ENCODE results near the gene COX7C.

COX7C gene

GRCh38 chr5:86623785-86624483 is 6.2 kb downstream of the COX7C start:
- TF ChIP-seq SNAI2 (CRISPR knock-in tag; IDR thresholded peaks at IDR 0.05) (no peak), ZNF8 (CRISPR knock-in tag; IDR thresholded peaks at IDR 0.05) (no peak), GLIS3 (CRISPR knock-in tag; IDR thresholded peaks at IDR 0.05) (no peak), ZC3H10 (CRISPR knock-in tag; IDR thresholded peaks at IDR 0.05) (no peak), ZNF70 (CRISPR knock-in tag; IDR thresholded peaks at IDR 0.05) (no peak), CSRNP3 (CRISPR knock-in tag; IDR thresholded peaks at IDR 0.05) (no peak), OSR1 (CRISPR knock-in tag; IDR thresholded peaks at IDR 0.05) (no peak), CSDC2 (CRISPR knock-in tag; IDR thresholded peaks at IDR 0.05) (no peak), BACH2 (CRISPR knock-in tag; IDR thresholded peaks at IDR 0.05; ENCODE audit: borderline replicate concordance) (no peak), ISL1 (CRISPR knock-in tag; IDR thresholded peaks at IDR 0.05) (no peak), RARB (CRISPR knock-in tag; IDR thresholded peaks at IDR 0.05) (no peak)
- ATAC-seq = peak; percentile 32; the same call in 2 of the 3 replicates

- no peak for ATAC-seq
- no peak for TF ChIP-seq CSDC2 (CRISPR knock-in tag; IDR thresholded peaks at IDR 0.05)
- no peak for TF ChIP-seq POU6F1 (CRISPR knock-in tag; IDR thresholded peaks at IDR 0.05; ENCODE audit: borderline replicate concordance, low read depth)
- no peak for TF ChIP-seq RARB (CRISPR knock-in tag; IDR thresholded peaks at IDR 0.05)
- TF ChIP-seq ARNTL (CRISPR knock-in tag; IDR thresholded peaks at IDR 0.05; ENCODE audit: borderline replicate concordance, low read depth) = no peak
- TF ChIP-seq PPARA (CRISPR knock-in tag; IDR thresholded peaks at IDR 0.05; ENCODE audit: borderline replicate concordance) = no peak
- TF ChIP-seq OSR1 (CRISPR knock-in tag; IDR thresholded peaks at IDR 0.05) = no peak
- TF ChIP-seq ISL1 (CRISPR knock-in tag; IDR thresholded peaks at IDR 0.05) = no peak
- TF ChIP-seq PATZ1 (CRISPR knock-in tag; IDR thresholded peaks at IDR 0.05; ENCODE audit: borderline replicate concordance) = no peak
- TF ChIP-seq TOX (CRISPR knock-in tag; IDR thresholded peaks at IDR 0.05; ENCODE audit: borderline replicate concordance) = no peak
- no peak for TF ChIP-seq BACH2 (CRISPR knock-in tag; IDR thresholded peaks at IDR 0.05; ENCODE audit: borderline replicate concordance)
- TF ChIP-seq GLIS3 (CRISPR knock-in tag; IDR thresholded peaks at IDR 0.05) = no peak
- TF ChIP-seq ZFP3 (CRISPR knock-in tag; IDR thresholded peaks at IDR 0.05) = no peak
- TF ChIP-seq ZNF565 (CRISPR knock-in tag; conservative IDR thresholded peaks at IDR 0.05; ENCODE audit: low read depth) = no peak
- TF ChIP-seq TSHZ2 (CRISPR knock-in tag; IDR thresholded peaks at IDR 0.05) = no peak
- no peak for TF ChIP-seq TCF4 (CRISPR knock-in tag; IDR thresholded peaks at IDR 0.05; ENCODE audit: borderline replicate concordance)
- TF ChIP-seq ZFP30 (CRISPR knock-in tag; IDR thresholded peaks at IDR 0.05) = no peak
- no peak for TF ChIP-seq ZC3H10 (CRISPR knock-in tag; IDR thresholded peaks at IDR 0.05)
- TF ChIP-seq CSRNP3 (CRISPR knock-in tag; IDR thresholded peaks at IDR 0.05) = no peak
- no peak for TF ChIP-seq ESRRG (CRISPR knock-in tag; IDR thresholded peaks at IDR 0.05)
Measured at GRCh38 chr5:86625148-86625547, 7.4 kb downstream of the COX7C start.

Measured in SK-N-SH treated with all-trans-retinoic acid at 6 μM for 48 hours (cell line).